Upper lobe of left lung (tissue), 6 donors: ENCODE results near the gene AFF1. TPM values are rescaled to one million over a fixed set of nuclear protein-coding genes. Genes with fewer than 3 reads are reported as not detected.
A peak's percentile ranks its signal among the peaks of the same experiment; 100 is the strongest.
"Not testable (repeated sequence)": the region's sequence is repeated elsewhere in the genome, so short reads cannot be mapped to it uniquely, and the experiment has no call there.

Experiments used
- ATAC-seq, 2 donors: fragments of 200-7000 bp; cut with Tn5 transposase; one replicate each; pipeline ENCODE4 v1.9.1; 2022; ENCODE audit warnings: mild to moderate bottlenecking in 2 of 2, moderate library complexity in 2 of 2; ENCODE audit not compliant: low FRiP score in 2 of 2
- DNase-seq, 2 donors: peaks; one replicate each; pipeline ENCODE4 v3.0.0-alpha.2; 2019 to 2020
- H3K27ac ChIP-seq, 4 donors: fragments of 200-600 bp; sonication (generic); one replicate each; pipeline ENCODE4 v1.5.1; 2016 to 2019
- H3K27me3 ChIP-seq, 4 donors: fragments of 200-600 bp; sonication (generic); one replicate each; pipeline ENCODE4 v1.5.1; 2017 to 2019
- H3K36me3 ChIP-seq, 4 donors: fragments of 200-600 bp; sonication (generic); one replicate each; pipeline ENCODE4 v1.5.1; 2016 to 2019
- H3K4me1 ChIP-seq, 4 donors: fragments of 200-600 bp; sonication (generic); one replicate each; pipeline ENCODE4 v1.5.1; 2018 to 2019
- H3K4me3 ChIP-seq, 4 donors: fragments of 200-600 bp; sonication (generic); one replicate each; pipeline ENCODE4 v1.5.1; 2017 to 2019; ENCODE audit warnings: mild to moderate bottlenecking in 2 of 4, moderate library complexity in 1 of 4
- H3K9me3 ChIP-seq, 4 donors: fragments of 200-600 bp; sonication (generic); one replicate each; pipeline ENCODE4 v1.5.1; 2018 to 2019
- EP300 ChIP-seq, 4 donors: sonication (generic); formaldehyde crosslinking; IDR thresholded peaks; one replicate each; pipeline ENCODE4 v1.5.1; 2017; ENCODE audit warnings: antibody characterized with exemption in 4 of 4, control low read depth in 2 of 4
- POLR2A ChIP-seq, 4 donors: fragments of 450-650 bp; IDR thresholded peaks; one replicate each; pipeline ENCODE4 v1.5.1; 2016 to 2017; ENCODE audit warnings: antibody characterized with exemption in 4 of 4, mild to moderate bottlenecking in 2 of 4
- POLR2AphosphoS5 ChIP-seq, 2 donors: sonication (generic); formaldehyde crosslinking; IDR thresholded peaks; one replicate each; pipeline ENCODE4 v1.5.1; 2017; ENCODE audit warnings: antibody characterized with exemption in 2 of 2
- WGBS, 2 donors: methylation state at CpG; one replicate each; pipeline ENCODE4 v1.1.5; 2017 to 2018; 5-methylcytosine and 5-hydroxymethylcytosine counted together
- total RNA-seq, 6 donors: library from RNA; depleted of rRNA in 4 of 6; stranded (reverse); fragments of >200 nt in 4 of 6; gene quantifications; one replicate each; pipeline versions ENCODE4 v1.1.0 to v1.2.1, GENCODE V29; 2016 to 2021
- TF ChIP-seq, protein P1 (sequence below), 6 experiments: fragments of 450-650 bp in 4 of 6; fragments of 200-600 bp in 2 of 6; sonication (generic) in 2 of 6; IDR thresholded peaks; one replicate each; pipeline ENCODE4 v1.5.1; 2016 to 2019; ENCODE audit warnings: antibody characterized with exemption in 6 of 6
- donor health status: DM: no; HTN: no; CAD: no; lungs with moderate emphysema.
- donor health status: DM: no; HTN: yes; CAD: no; lungs with severe emphysema.

Gene AFF1
- total RNA-seq, 6 donors from 2014 or later: 45.5 to 124 (median 83.9) TPM

DNA sequence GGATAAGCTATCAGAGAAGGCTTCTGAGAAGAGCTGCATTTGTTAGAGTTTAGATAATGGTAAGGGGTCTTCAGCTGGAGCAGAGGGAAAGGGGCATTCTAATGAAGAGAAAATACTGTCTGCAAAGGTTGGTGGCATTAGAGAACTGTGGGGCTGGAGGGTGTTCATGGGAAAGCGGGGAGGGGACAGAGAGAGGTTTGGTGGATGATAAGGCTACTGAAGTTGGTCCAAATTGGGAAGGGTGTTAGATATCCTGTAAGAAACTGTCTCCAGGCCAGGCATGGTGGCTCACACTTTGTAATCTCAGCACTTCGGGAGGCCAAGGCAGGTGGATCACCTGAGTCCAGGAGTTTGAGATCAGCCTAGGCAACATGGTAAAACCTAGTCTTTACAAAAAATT is 59.9 kb downstream of the AFF1 start:
- DNase-seq (no peak), ATAC-seq (no peak)
- 94 to 98% methylated on average over 2 of the region's 2 CpGs for WGBS, 2 donors
- Histone ChIP-seq H3K36me3 (no peaks in the 10 kb centered on the region), H3K27me3 (no peaks in the 10 kb centered on the region), H3K4me1 (peaks cover 17 to 34% (median 21%) of the 10 kb centered on the region in 4 donors), H3K4me3 (no peak overlapping the region), H3K9me3 (no peaks in the 10 kb centered on the region), H3K27ac (peak overlapping the region in 1 of 4 donors; percentile 59)
- no peak for TF ChIP-seq POLR2A (IDR thresholded peaks at IDR 0.05)
- TF ChIP-seq, protein P1, sequence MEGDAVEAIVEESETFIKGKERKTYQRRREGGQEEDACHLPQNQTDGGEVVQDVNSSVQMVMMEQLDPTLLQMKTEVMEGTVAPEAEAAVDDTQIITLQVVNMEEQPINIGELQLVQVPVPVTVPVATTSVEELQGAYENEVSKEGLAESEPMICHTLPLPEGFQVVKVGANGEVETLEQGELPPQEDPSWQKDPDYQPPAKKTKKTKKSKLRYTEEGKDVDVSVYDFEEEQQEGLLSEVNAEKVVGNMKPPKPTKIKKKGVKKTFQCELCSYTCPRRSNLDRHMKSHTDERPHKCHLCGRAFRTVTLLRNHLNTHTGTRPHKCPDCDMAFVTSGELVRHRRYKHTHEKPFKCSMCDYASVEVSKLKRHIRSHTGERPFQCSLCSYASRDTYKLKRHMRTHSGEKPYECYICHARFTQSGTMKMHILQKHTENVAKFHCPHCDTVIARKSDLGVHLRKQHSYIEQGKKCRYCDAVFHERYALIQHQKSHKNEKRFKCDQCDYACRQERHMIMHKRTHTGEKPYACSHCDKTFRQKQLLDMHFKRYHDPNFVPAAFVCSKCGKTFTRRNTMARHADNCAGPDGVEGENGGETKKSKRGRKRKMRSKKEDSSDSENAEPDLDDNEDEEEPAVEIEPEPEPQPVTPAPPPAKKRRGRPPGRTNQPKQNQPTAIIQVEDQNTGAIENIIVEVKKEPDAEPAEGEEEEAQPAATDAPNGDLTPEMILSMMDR (IDR thresholded peaks at IDR 0.05): no peak
- no peak for TF ChIP-seq POLR2AphosphoS5 (IDR thresholded peaks at IDR 0.05)
- no peak for TF ChIP-seq EP300 (IDR thresholded peaks at IDR 0.05)

DNA sequence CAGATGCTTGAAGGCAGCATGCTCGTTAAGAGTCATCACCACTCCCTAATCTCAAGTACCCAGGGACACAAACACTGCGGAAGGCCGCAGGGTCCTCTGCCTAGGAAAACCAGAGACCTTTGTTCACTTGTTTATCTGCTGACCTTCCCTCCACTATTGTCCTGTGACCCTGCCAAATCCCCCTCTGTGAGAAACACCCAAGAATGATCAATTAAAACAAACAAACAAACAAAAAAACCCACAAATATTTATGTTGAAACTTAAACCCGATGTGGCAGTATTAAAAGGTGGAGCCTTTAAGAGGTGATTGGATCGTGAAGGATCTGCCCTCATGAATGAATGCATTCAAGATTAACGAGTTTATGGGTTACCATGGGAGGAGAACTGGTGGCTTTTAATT is 61.7 kb downstream of the AFF1 start:
- 66 to 73% methylated on average over 3 to 5 of the region's 6 CpGs for WGBS, 2 donors
- H3K9me3 ChIP-seq: not testable (repeated sequence)

DNA sequence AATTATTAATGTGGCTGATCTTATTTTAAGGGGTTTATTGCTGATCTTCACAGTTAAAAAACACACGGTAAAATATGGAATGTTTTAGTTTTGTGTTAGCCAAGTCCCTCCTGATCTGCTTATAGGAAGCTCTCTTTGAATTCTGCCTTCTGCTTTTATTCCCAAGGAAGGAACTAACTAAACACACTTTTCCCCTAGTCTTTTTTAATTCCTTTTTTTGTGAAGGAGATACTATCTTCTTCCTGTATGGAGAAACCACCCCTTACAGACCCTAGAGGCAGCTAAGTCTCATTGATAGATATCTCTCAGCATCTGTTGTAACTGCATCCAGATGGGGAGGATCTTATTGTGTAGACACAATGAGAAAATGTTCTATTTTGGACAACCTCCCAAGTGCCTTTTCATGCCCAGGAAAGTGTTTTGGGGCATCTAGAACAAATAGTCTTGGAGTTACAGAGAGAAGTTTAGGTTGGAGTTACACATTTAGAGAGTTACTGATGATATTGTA is 64.4 kb downstream of the AFF1 start:
- Histone ChIP-seq H3K36me3 (no peaks in the 10 kb centered on the region), H3K27ac (peak overlapping the region in 3 of 4 donors; percentile 7 to 79 (median 71)), H3K27me3 (no peaks in the 10 kb centered on the region), H3K9me3 (no peaks in the 10 kb centered on the region), H3K4me3 (no peak overlapping the region), H3K4me1 (peaks cover 19 to 43% (median 29%) of the 10 kb centered on the region in 4 donors)
- WGBS, 2 donors: 31 to 41% methylated on average over 1 of the region's 1 CpG
- TF ChIP-seq POLR2A (IDR thresholded peaks at IDR 0.05) (no peak), POLR2AphosphoS5 (IDR thresholded peaks at IDR 0.05) (no peak), EP300 (IDR thresholded peaks at IDR 0.05) (no peak)
- TF ChIP-seq, protein P1 (IDR thresholded peaks at IDR 0.05): no peak
- ATAC-seq: peak in 1 of 2 donors; percentile 17
- no peak for DNase-seq

More for the DNA sequence above, 61.7 kb downstream of the AFF1 start:
- not testable (repeated sequence) for ATAC-seq, DNase-seq, H3K4me3 ChIP-seq, H3K36me3 ChIP-seq, H3K27me3 ChIP-seq, H3K27ac ChIP-seq
- peaks cover 24 to 42% (median 32%) of the 10 kb centered on the region in 4 donors for H3K4me1 ChIP-seq

DNA sequence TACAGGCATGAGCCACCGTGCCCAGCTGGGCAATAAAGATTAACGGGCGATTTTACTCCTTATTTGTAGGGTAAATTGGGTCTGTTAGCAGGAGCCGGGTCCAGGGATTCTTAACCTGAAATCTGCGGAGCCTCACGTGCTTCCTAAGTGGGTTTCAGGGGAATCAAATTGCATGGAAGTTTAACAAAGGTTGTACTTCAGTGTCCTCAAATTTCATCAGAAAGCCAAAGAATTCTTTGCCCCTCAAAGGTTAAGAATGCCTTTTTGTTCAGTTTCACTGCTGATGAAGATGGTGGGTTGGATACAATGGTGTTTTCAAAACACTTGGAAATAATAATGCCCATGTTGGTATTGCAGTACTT is 67.9 kb downstream of the AFF1 start:
- Histone ChIP-seq H3K4me1 (peaks cover 24 to 45% (median 34%) of the 10 kb centered on the region in 4 donors), H3K4me3 (no peak overlapping the region), H3K9me3 (no peaks in the 10 kb centered on the region), H3K36me3 (no peaks in the 10 kb centered on the region), H3K27me3 (no peaks in the 10 kb centered on the region), H3K27ac (no peak overlapping the region)
- DNase-seq (no peak), ATAC-seq (no peak)
- TF ChIP-seq EP300 (IDR thresholded peaks at IDR 0.05) (no peak), POLR2A (IDR thresholded peaks at IDR 0.05) (no peak), POLR2AphosphoS5 (IDR thresholded peaks at IDR 0.05) (no peak)
- TF ChIP-seq, protein P1 (IDR thresholded peaks at IDR 0.05): no peak
- 93 to 97% methylated on average over 6 of the region's 6 CpGs for WGBS, 2 donors

DNA sequence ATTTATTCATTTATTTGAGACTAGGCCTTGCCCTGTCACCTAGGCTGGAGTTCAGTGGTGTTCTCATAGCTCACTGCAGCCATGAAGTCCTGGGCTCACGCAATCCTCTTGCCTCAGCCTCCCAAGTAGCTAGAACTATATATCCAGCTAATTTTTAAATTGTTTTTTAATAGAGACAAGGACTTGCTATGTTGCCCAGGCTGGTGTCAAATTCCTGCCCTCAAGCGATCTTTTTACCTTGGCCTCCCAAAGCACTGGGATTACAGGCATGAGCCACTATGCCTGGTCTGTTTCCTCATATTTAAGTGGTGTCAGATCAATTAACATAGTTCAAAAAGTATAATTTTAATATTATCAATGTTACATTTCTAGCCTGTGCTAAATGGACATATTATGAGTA is 68.5 kb downstream of the AFF1 start:
- H3K27ac ChIP-seq: no peak overlapping the region
- TF ChIP-seq EP300 (IDR thresholded peaks at IDR 0.05) (no peak), POLR2AphosphoS5 (IDR thresholded peaks at IDR 0.05) (no peak)
- WGBS, 2 donors: 96 to 100% methylated on average over 2 of the region's 2 CpGs

DNA sequence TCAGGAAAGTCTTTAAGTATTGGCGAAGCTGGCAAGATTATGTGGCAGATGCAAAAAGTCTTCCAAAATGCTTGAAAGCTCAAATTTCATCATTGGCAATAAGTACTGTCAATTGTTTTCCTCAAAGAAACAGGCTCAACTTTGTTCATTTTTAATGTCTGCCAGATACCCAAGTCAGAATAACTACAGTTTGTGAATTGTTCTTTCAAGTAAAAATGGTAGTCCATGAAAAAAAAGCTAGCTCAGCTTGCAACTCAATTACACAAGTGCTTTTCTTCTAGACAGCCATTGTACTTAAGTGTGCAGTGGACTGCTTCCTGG is 70.5 kb downstream of the AFF1 start:
- Histone ChIP-seq H3K27ac (peak overlapping the region; percentile 91 to 96 (median 94)), H3K4me1 (peaks cover 29 to 45% (median 40%) of the 10 kb centered on the region in 4 donors), H3K4me3 (peak overlapping the region in 1 of 4 donors; percentile 70), H3K27me3 (no peaks in the 10 kb centered on the region), H3K9me3 (no peaks in the 10 kb centered on the region), H3K36me3 (no peaks in the 10 kb centered on the region)
- 77 to 90% methylated on average over 1 of the region's 1 CpG for WGBS, 2 donors
- no peak for DNase-seq
- TF ChIP-seq POLR2AphosphoS5 (IDR thresholded peaks at IDR 0.05): peak in 1 of 2 donors; percentile 35
- TF ChIP-seq EP300 (IDR thresholded peaks at IDR 0.05): no peak
- no peak for ATAC-seq

More for the DNA sequence above, 68.5 kb downstream of the AFF1 start:
- Histone ChIP-seq H3K9me3 (no peaks in the 10 kb centered on the region), H3K27me3 (no peaks in the 10 kb centered on the region), H3K4me1 (peaks cover 26 to 44% (median 35%) of the 10 kb centered on the region in 4 donors), H3K4me3 (no peak overlapping the region), H3K36me3 (no peaks in the 10 kb centered on the region)
- ATAC-seq: no peak
- no peak for DNase-seq
